ENCODE results near the gene TMPRSS15.

- TF ChIP-seq CTCF (IDR thresholded peaks at IDR 0.05; ENCODE audit: low read length) (no peak), EZH2 (IDR thresholded peaks at IDR 0.05; ENCODE audit: borderline replicate concordance, low read length) (no peak)
Observed at GRCh38 chr21:18335651-18336236, 67.8 kb downstream of the TMPRSS15 start.

Data from OCI-LY1 (cell line).